ENCODE measurements around the gene RCAN2.
A peak's percentile ranks its signal among the peaks of the same experiment; 100 is the strongest.

RCAN2 gene

GRCh38 chr6:46331461-46331860 lies 159.8 kb downstream of the RCAN2 start:
- no peak for DNase-seq

- peak; percentile 32 for DNase-seq
These were observed 161.7 kb downstream of the RCAN2 start for GRCh38 chr6:46329568-46329967.

DNA sequence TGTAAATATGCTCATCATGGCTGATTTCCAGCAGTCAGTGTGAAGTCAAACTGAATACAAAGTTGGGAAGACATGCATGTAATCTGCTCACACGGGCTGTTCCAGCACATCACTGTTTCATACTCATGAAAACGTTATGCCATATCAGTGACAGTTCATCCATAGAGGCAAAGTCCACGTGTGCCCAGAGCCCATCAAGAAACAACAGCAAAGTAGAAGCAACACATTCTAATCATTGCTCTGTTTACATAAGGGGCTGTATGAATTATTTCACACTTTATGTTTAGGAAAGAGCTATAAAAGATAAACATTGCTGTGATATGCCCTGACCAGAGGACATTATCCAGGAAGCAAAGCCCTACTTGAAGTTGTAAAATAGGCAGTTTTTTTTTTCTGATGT lies 163.5 kb downstream of the RCAN2 start:
- DNase-seq: no peak

- peak; percentile 92 for DNase-seq
These were observed 165.4 kb downstream of the RCAN2 start for GRCh38 chr6:46325561-46326530.

- DNase-seq: no peak
These were observed 166.5 kb downstream of the RCAN2 start for GRCh38 chr6:46324706-46325105.

GRCh38 chr6:46323966-46324622 lies 167.2 kb downstream of the RCAN2 start:
- DNase-seq: no peak

GRCh38 chr6:46323312-46323965 lies 167.8 kb downstream of the RCAN2 start:
- DNase-seq: peak; percentile 94

DNA sequence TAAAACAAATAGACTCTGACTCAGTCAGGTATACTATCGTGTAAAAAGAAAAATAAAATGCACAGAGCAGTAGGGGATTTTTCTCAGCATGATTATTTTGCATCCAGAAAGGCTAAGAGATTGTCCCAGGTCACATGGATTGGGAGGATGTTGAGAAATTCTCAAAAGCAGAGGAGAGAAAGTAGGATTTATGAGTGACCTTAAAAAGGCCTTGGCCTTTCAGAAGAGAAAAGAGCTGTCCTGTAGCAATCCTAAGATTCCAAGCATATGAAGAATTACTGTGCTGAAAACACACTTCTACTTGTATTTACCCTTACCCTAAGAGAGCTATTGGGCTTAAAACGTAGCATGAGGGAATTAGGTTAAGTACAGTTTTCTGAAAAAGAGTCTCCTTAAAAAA lies 170.7 kb downstream of the RCAN2 start:
- DNase-seq: no peak

DNA sequence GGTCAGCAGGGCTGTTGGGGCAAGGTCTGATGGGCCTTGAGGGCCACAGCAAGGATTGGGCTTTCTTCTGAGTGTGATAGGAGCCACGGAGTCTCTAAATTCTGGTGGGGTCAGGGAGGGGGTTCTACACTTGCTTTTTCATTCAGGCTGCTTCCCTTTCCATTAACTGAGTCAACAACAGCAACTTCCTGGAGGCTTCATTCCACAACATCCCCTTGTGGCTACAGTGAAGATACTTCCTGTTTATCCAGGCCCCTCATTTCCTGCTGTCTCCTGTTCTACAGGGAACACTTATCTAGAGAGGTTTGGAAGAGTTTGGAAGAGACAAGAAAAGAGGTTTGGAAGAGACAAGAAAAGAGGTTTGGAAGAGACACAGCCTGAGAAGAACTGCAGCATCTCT lies 175.7 kb downstream of the RCAN2 start:
- no peak for DNase-seq

DNA sequence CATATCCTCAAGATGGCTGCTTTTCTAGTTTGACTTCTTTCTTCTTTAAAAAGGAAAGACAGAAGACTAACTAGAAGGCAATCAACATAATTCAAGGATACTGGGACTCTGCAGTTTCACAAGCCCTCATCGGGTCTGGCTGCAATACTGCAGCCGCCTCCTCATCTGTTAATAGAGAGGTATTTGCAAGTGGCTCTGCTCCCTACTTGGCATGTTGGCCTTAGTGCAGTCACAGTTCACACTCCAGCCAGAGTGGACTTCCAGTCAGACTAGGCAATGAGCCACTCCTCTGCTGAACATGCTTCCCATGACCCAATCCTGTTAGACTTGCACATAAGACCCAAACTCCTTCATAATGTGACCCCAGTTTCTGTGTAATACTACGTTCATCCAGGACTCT lies 178.6 kb downstream of the RCAN2 start:
- DNase-seq: no peak

DNA sequence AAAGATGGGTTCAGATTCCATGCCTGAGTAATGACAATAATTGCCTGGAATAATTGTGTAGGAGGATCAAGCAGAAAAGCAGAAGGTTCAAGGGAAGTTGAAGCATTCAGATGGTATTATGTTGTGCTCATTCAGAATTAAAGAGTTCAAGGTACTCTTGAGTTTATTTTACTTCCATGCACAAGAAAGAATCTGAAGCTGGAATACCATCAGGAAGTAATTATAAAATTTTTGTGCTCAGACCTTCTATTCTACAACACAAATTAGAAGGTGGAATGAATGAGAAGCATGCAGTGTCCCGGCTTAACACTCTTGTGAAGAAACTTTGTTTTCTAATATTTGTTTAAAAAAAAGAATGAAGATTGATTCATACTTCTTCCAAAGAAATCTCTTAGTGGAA lies 181.1 kb downstream of the RCAN2 start:
- peak; percentile 35 for DNase-seq

GRCh38 chr6:46306431-46306830 lies 184.8 kb downstream of the RCAN2 start:
- DNase-seq: no peak

GRCh38 chr6:46305833-46306232 lies 185.4 kb downstream of the RCAN2 start:
- DNase-seq: no peak

DNA sequence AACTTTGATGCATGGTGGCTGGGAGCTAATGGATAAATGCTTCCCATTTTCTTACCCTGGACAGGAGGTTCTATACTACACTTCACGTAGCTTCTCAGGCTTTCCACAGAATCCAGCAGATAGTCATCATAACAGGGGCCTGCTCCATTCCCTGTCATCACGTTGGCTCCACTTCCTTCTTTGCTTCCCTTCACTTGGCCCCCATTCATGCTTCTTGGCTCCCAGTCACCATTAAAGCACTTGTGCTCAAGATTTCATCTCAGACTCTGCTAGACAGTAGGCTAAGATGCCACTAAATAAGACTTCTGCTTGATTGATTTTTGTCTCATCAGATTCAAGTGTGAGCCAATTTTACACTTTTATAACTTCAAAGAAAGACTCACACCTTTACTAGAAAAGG lies 186.0 kb downstream of the RCAN2 start:
- DNase-seq: no peak

DNA sequence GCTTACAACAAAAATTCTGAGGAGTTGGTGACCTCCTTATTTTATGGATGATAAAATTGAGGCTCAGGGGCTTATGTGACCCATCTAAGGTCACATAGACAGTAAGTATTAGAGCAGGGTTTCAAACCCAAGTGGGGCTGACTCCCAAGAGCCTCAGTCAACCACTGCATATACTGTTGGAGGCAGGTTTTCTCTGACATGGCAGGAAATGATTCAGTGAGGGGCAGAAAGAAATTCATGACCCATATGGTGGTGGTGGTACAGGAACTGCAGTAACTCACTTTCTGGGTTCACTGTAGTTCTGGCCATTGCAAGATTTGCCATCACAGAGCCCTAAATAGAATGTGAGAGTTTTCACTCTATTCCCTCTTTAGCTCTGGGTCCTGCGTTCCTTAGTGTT lies 188.4 kb downstream of the RCAN2 start:
- DNase-seq: no peak

DNA sequence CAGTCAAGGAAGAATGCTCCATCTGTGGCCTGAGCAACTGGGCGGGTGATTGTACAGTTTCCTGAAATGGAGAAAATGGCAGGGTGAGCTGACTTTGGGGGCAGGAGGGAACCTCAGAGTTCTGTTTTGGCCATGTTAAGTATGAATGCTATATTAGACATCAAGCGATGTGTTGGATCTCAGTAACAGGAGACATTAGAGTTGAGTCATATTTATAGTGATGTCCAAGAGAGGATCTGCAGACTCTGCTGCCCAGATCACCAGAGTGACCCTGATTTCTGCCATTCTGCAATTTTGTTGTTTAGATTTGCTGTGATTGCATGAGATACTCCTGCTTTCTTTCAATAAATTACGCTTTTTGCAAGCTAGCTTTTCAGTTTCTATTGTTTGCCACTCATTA lies 189.1 kb downstream of the RCAN2 start:
- no peak for DNase-seq

- peak; percentile 4 for DNase-seq
These were observed 192.0 kb downstream of the RCAN2 start for GRCh38 chr6:46299253-46299652.

DNA sequence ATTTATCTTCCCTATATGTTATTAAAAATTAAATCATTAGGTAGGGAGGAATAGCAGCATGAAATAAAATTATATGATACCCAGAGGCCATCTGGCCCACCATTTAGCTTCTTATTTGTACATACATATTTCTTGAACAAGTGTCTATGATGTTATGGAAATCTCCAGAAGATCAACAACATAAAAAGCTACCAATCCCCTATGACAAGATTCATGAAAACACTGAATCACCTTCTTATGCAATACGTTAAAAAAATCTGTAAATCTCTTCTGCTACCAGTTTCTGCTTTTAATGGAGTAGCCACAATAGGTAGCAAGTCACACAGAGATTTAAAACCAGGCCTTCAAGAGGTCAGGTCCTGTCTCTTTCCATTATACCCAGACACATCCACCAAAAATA lies 194.7 kb downstream of the RCAN2 start:
- DNase-seq: no peak

DNA sequence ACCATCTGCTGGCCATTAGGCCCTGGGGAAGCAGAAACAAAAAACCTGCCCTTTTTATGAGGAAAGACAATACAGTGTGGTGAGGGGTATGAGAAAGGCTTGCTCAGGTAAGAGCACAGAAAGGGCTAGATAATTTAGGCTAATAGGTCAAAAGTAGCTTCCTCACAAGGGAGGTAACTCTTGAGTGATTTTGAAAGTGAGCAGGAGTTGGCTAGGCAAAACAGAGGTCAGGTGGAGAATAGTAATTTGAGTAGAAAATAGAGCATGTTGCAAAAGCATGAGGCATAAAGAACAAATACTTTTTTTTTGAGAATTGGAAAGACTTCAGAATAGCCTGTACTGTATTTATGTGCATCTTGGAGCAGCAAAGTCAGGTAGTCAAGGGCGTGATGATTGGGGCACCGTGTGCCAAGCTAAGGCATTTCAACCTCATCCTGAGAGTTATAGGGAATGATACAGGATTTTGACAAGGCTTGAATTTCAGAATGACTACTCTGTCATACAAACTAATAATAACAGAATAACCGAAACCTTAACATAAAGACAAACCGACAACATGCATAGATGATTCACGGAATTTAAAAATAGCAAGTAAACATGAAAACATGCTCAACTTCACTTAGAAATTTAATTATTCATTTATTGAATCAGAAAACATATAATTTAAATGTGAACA lies 197.5 kb downstream of the RCAN2 start:
- DNase-seq: no peak

GRCh38 chr6:46291880-46292279 lies 199.4 kb downstream of the RCAN2 start:
- DNase-seq: no peak

- no peak for DNase-seq
These were observed 200.0 kb downstream of the RCAN2 start for GRCh38 chr6:46291275-46291633.

- DNase-seq: peak; percentile 16
These were observed 200.6 kb downstream of the RCAN2 start for GRCh38 chr6:46290421-46291274.

Measured in fibroblast of skin of right biceps (primary cell).